H9 (cell line): ENCODE data around the gene RARA. TPM values are rescaled to one million over a fixed set of nuclear protein-coding genes. Genes with fewer than 3 reads are reported as not detected.

Source experiments
- DNase-seq: peaks from one replicate; pipeline ENCODE4 v3.0.0-alpha.2; 2017
- H2AFZ ChIP-seq: one replicate; pipeline ENCODE4 v1.6.1; 2013; ENCODE audit warnings: mild to moderate bottlenecking, low read length, control low read depth, moderate library complexity
- H2AK5ac ChIP-seq: 2 replicates; pipeline ENCODE4 v1.6.1; 2013; ENCODE audit warnings: low read length, control low read depth, mixed read lengths; ENCODE audit not compliant: insufficient read length
- H2BK120ac ChIP-seq: one replicate; pipeline ENCODE4 v1.6.1; 2013; ENCODE audit warnings: low read depth, mild to moderate bottlenecking, low read length, control low read depth, inconsistent platforms; ENCODE audit not compliant: poor library complexity, severe bottlenecking
- H2BK12ac ChIP-seq: 2 replicates; pipeline ENCODE4 v1.6.1; 2013; ENCODE audit warnings: low read length, control low read depth, mixed read lengths, low read depth; ENCODE audit not compliant: insufficient read length
- H2BK15ac ChIP-seq: 2 replicates; pipeline ENCODE4 v1.6.1; 2013; ENCODE audit warnings: low read depth, low read length, control low read depth
- H2BK20ac ChIP-seq: one replicate; pipeline ENCODE4 v1.6.1; 2013; ENCODE audit warnings: low read depth, mild to moderate bottlenecking, low read length, control low read depth, inconsistent platforms; ENCODE audit not compliant: poor library complexity, severe bottlenecking
- H2BK5ac ChIP-seq: 2 replicates; pipeline ENCODE4 v1.6.1; 2013; ENCODE audit warnings: low read length, control low read depth, mixed read lengths; ENCODE audit not compliant: insufficient read length
- H3K14ac ChIP-seq: 2 replicates; pipeline ENCODE4 v1.6.1; 2013; ENCODE audit warnings: low read length, control low read depth; ENCODE audit not compliant: insufficient read depth
- H3K18ac ChIP-seq: 2 replicates; pipeline ENCODE4 v1.6.1; 2013; ENCODE audit warnings: low read depth, mild to moderate bottlenecking, mixed read lengths, low read length, control low read depth; ENCODE audit not compliant: insufficient read length
- H3K23ac ChIP-seq: 2 replicates; pipeline ENCODE4 v1.6.1; 2013; ENCODE audit warnings: low read length, control low read depth, mixed read lengths, low read depth; ENCODE audit not compliant: insufficient read length
- H3K23me2 ChIP-seq: 2 replicates; pipeline ENCODE4 v1.6.1; 2013; ENCODE audit warnings: low read depth, mild to moderate bottlenecking, mixed read lengths, low read length, control low read depth; ENCODE audit not compliant: insufficient read length, poor library complexity, severe bottlenecking
- H3K27ac ChIP-seq: 2 replicates; pipeline ENCODE4 v1.5.1; 2013; ENCODE audit warnings: low read length, control low read depth, mixed read lengths, low read depth; ENCODE audit not compliant: insufficient read length
- H3K27me3 ChIP-seq: 2 replicates; pipeline ENCODE4 v1.6.1; 2013; ENCODE audit warnings: low read length, control low read depth, inconsistent platforms; ENCODE audit not compliant: insufficient read depth
- H3K4ac ChIP-seq: 2 replicates; pipeline ENCODE4 v1.6.1; 2013; ENCODE audit warnings: low read depth, mild to moderate bottlenecking, control low read depth, inconsistent platforms, low read length, moderate library complexity
- H3K4me1 ChIP-seq: 2 replicates; pipeline ENCODE4 v1.6.1; 2013; ENCODE audit warnings: low read length, control low read depth, inconsistent platforms; ENCODE audit not compliant: insufficient read depth
- H3K4me2 ChIP-seq: 2 replicates; pipeline ENCODE4 v1.6.1; 2013; ENCODE audit warnings: low read length, control low read depth, mixed read lengths; ENCODE audit not compliant: insufficient read length, insufficient read depth
- H3K56ac ChIP-seq: 2 replicates; pipeline ENCODE4 v1.6.1; 2013; ENCODE audit warnings: low read depth, mild to moderate bottlenecking, mixed read lengths, low read length, control low read depth; ENCODE audit not compliant: insufficient read length
- H3K79me1 ChIP-seq: 2 replicates; pipeline ENCODE4 v1.6.1; 2013; ENCODE audit warnings: low read depth, mild to moderate bottlenecking, moderate library complexity, low read length, control low read depth, inconsistent platforms; ENCODE audit not compliant: insufficient read depth, poor library complexity, severe bottlenecking
- H3K79me2 ChIP-seq: 2 replicates; pipeline ENCODE4 v1.6.1; 2013; ENCODE audit warnings: low read length, control low read depth, inconsistent platforms; ENCODE audit not compliant: insufficient read depth
- H3K9ac ChIP-seq: 2 replicates; pipeline ENCODE4 v1.6.1; 2013; ENCODE audit warnings: low read length, control low read depth, mixed read lengths; ENCODE audit not compliant: insufficient read length; ENCODE audit errors: extremely low read depth
- H3K9me3 ChIP-seq: one replicate; pipeline ENCODE4 v1.6.1; 2013; ENCODE audit warnings: low read depth, low read length, inconsistent platforms; ENCODE audit not compliant: control insufficient read depth
- H3T11ph ChIP-seq: one replicate; pipeline ENCODE4 v1.6.1; 2013; ENCODE audit warnings: mild to moderate bottlenecking, low read length, control low read depth, inconsistent platforms
- H4K20me1 ChIP-seq: one replicate; pipeline ENCODE4 v1.6.1; 2013; ENCODE audit not compliant: control insufficient read depth, insufficient read length, insufficient read depth
- H4K5ac ChIP-seq: 2 replicates; pipeline ENCODE4 v1.6.1; 2013; ENCODE audit warnings: low read depth, mild to moderate bottlenecking, mixed read lengths, low read length, control low read depth; ENCODE audit not compliant: insufficient read length
- H4K8ac ChIP-seq: replicated peaks from 2 replicates; pipeline ENCODE4 v1.6.1; 2013; ENCODE audit warnings: low read length, control low read depth, mixed read lengths, low read depth; ENCODE audit not compliant: insufficient read length
- H4K91ac ChIP-seq: 2 replicates; pipeline ENCODE4 v1.6.1; 2013; ENCODE audit warnings: low read depth, mild to moderate bottlenecking, moderate library complexity, mixed read lengths, low read length, control low read depth; ENCODE audit not compliant: insufficient read length
- H3K27ac Mint-ChIP-seq, 3 experiments: 2 replicates in 2 of 3; 3 replicates in 1 of 3; pipeline ENCODE4 v1.8.0; 2020 to 2021; ENCODE audit warnings: mixed read lengths in 3 of 3, mild to moderate bottlenecking in 1 of 3, moderate library complexity in 1 of 3
- H3K27me3 Mint-ChIP-seq: 2 replicates; pipeline ENCODE4 v1.8.0; 2021; ENCODE audit warnings: low read depth, mild to moderate bottlenecking, moderate library complexity, mixed read lengths
- H3K36me3 Mint-ChIP-seq, 3 experiments: 2 replicates in 2 of 3; 3 replicates in 1 of 3; pipeline ENCODE4 v1.8.0; 2020 to 2021; ENCODE audit warnings: low read depth in 3 of 3, mixed read lengths in 3 of 3; ENCODE audit not compliant: insufficient read depth in 1 of 3
- H3K4me1 Mint-ChIP-seq, 2 experiments: 2 replicates each; pipeline ENCODE4 v1.8.0; 2020; ENCODE audit warnings: mixed read lengths in 2 of 2
- H3K4me3 Mint-ChIP-seq, 2 experiments: 2 replicates in 1 of 2; 3 replicates in 1 of 2; pipeline ENCODE4 v1.8.0; 2020 to 2021; ENCODE audit warnings: mild to moderate bottlenecking in 2 of 2, mixed read lengths in 2 of 2, moderate library complexity in 1 of 2
- H3K9me3 Mint-ChIP-seq, 2 experiments: 2 replicates in 1 of 2; 3 replicates in 1 of 2; pipeline ENCODE4 v1.8.0; 2020; ENCODE audit warnings: mild to moderate bottlenecking in 2 of 2, mixed read lengths in 2 of 2, moderate library complexity in 1 of 2
- CTCF ChIP-seq: fragments of 200-600 bp; sonication (generic); conservative IDR thresholded peaks from 3 replicates; pipeline ENCODE4 v1.8.0; 2021; ENCODE audit warnings: antibody characterized with exemption, mild to moderate bottlenecking
- WGBS: extraction: QIAGEN DNeasy Blood & Tissue Kit; methylation state at CpG from one replicate; pipeline ENCODE4 v1.1.7; 2013; ENCODE audit warnings: missing lambda C conversion rate, low lambda C conversion rate, mixed read lengths; ENCODE audit not compliant: insufficient read length; ENCODE audit errors: extremely low coverage; 5-methylcytosine and 5-hydroxymethylcytosine counted together
- total RNA-seq: library from RNA; stranded (reverse); gene quantifications from 2 replicates; pipeline ENCODE4 v1.2.1, GENCODE V29; 2021

RARA gene
- total RNA-seq, 1 experiment from 2014 or later: 17.6 TPM

GRCh38 chr17:40343219-40344119 is 34.5 kb downstream of the RARA start:
- peaks cover 86% of the 10 kb centered on the region for H3K27me3 Mint-ChIP-seq

More at GRCh38 chr17:40343219-40344119, 34.5 kb downstream of the RARA start:
- Histone ChIP-seq H2BK20ac (no peak overlapping the region), H3K14ac (no peak overlapping the region; the same call in 1 of the 2 replicates), H3K23ac (no peak overlapping the region), H3K4ac (no peak overlapping the region), H2AK5ac (no peak overlapping the region), H3K79me1 (no peaks in the 10 kb centered on the region), H3T11ph (no peak overlapping the region), H2BK5ac (no peak overlapping the region), H4K91ac (no peak overlapping the region), H3K23me2 (peaks cover 25% of the 10 kb centered on the region), H4K20me1 (no peaks in the 10 kb centered on the region), H4K5ac (no peak overlapping the region), H2BK15ac (no peak overlapping the region), H2BK12ac (no peak overlapping the region), H3K27me3 (peaks cover 18% of the 10 kb centered on the region; the same call in 1 of the 2 replicates), H3K9ac (no peak overlapping the region), H3K18ac (no peak overlapping the region), H4K8ac (no peak overlapping the region), H3K27ac (no peak overlapping the region), H2AFZ (no peak overlapping the region), H2BK120ac (no peak overlapping the region), H3K4me1 (peaks cover 23% of the 10 kb centered on the region), H3K79me2 (no peaks in the 10 kb centered on the region), H3K56ac (no peak overlapping the region), H3K4me2 (peak overlapping the region; percentile 41), H3K9me3 (no peaks in the 10 kb centered on the region)
- H3K36me3 Mint-ChIP-seq: peaks cover 0 to 6% (median 6%) of the 10 kb centered on the region in 3 experiments; a peak in 3 of 7 replicates
- TF ChIP-seq CTCF: no peak
- DNase-seq: no peak
- peak overlapping the region; percentile 69 to 85 for H3K4me3 Mint-ChIP-seq
- no peak overlapping the region for H3K27ac Mint-ChIP-seq
- peaks cover 55 to 59% of the 10 kb centered on the region in 2 experiments for H3K4me1 Mint-ChIP-seq
- no CpG with 5 or more reads among the region's 15 CpGs for WGBS
- no peaks in the 10 kb centered on the region for H3K9me3 Mint-ChIP-seq
